Panc1 (cell line): Measurements from ENCODE around the gene ENTPD6. TPM values are rescaled to one million over a fixed set of nuclear protein-coding genes. Genes with fewer than 3 reads are reported as not detected.

Experiments used
- ATAC-seq: fragments of 200-7000 bp; cut with Tn5 transposase; 2 replicates; pipeline ENCODE4 v1.9.1; 2020; ENCODE audit warnings: mild to moderate bottlenecking, moderate library complexity
- BruUV-seq: library from RNA; stranded (reverse); fragments of 400-500 nt; replicated peaks from 2 replicates; lab custom pipeline; 2021; lab: Mats Ljungman, UMichigan
- CTCF ChIA-PET: fragments of 300-600 bp; sonication (Branson Sonifier 250); formaldehyde crosslinking; loops from one replicate; lab custom pipeline; 2022; ENCODE audit warnings: antibody characterized with exemption; lab: Charles Lee
- POLR2A ChIA-PET: fragments of 300-600 bp; sonication (Branson Sonifier 250); formaldehyde crosslinking; loops from one replicate; lab custom pipeline; 2022; ENCODE audit warnings: antibody characterized with exemption; lab: Charles Lee
- DNase-seq: peaks from one replicate; pipeline ENCODE4 v3.0.0-alpha.2; 2010; ENCODE audit warnings: low read depth, low spot score
- H3K27ac ChIP-seq: 2 replicates; pipeline ENCODE4 v1.5.1; 2011; ENCODE audit warnings: mild to moderate bottlenecking, low read length, inconsistent platforms
- H3K27me3 ChIP-seq: fragments of 200-500 bp; sonication (Bioruptor generic); 2 replicates; pipeline ENCODE4 v1.6.0; 2014; ENCODE audit warnings: low read length, inconsistent platforms; ENCODE audit not compliant: control insufficient read depth, insufficient read depth
- H3K36me3 ChIP-seq: fragments of 200-500 bp; sonication (Bioruptor generic); 2 replicates; pipeline ENCODE4 v1.5.1; 2014; ENCODE audit warnings: inconsistent platforms, mild to moderate bottlenecking, low read length, moderate library complexity; ENCODE audit not compliant: control insufficient read depth, insufficient read depth
- H3K4me1 ChIP-seq: 2 replicates; pipeline ENCODE4 v1.5.1; 2011; ENCODE audit warnings: inconsistent platforms, mild to moderate bottlenecking, low read length, moderate library complexity; ENCODE audit not compliant: control insufficient read depth, insufficient read depth
- H3K4me3 ChIP-seq, 2 experiments: 2 replicates each; pipeline ENCODE4 v1.5.1; 2011 to 2012; ENCODE audit warnings: low read depth in 2 of 2, low read length in 2 of 2, mild to moderate bottlenecking in 2 of 2, inconsistent platforms in 1 of 2, moderate library complexity in 1 of 2
- H3K9me3 ChIP-seq: fragments of 200-500 bp; sonication (Bioruptor generic); 2 replicates; pipeline ENCODE4 v1.5.1; 2014; ENCODE audit warnings: low read depth, mild to moderate bottlenecking, inconsistent platforms, low read length, moderate library complexity; ENCODE audit not compliant: control insufficient read depth, insufficient read depth
- POLR2AphosphoS5 ChIP-seq: IDR thresholded peaks from 2 replicates; pipeline ENCODE4 v1.6.1; 2012; ENCODE audit warnings: mild to moderate bottlenecking, low read depth, low read length, moderate library complexity
- SIN3A ChIP-seq: IDR thresholded peaks from 2 replicates; pipeline ENCODE4 v1.6.1; 2012; ENCODE audit warnings: low read depth, mild to moderate bottlenecking, low read length, moderate library complexity, borderline replicate concordance; ENCODE audit not compliant: insufficient read depth
- TCF7L2 ChIP-seq: IDR thresholded peaks from 2 replicates; pipeline ENCODE4 v1.6.1; 2011; ENCODE audit warnings: mild to moderate bottlenecking, low read depth, low read length, inconsistent platforms
- in situ Hi-C: cut with HindIII; loops from 2 replicates; pipeline ENCODE4 v1.10.0; 2016; ENCODE audit warnings: low sequenced_read_pairs, low pct_unique_long_range_greater_than_20kb
- intact Hi-C: fragments of 100-400 bp; cut with micrococcal nuclease; formaldehyde crosslinking; loops from one replicate; pipeline ENCODE4 v1.10.0; 2022; ENCODE audit not compliant: unreplicated experiment
- total RNA-seq: library from RNA; stranded (reverse); gene quantifications from one replicate; pipeline ENCODE4 v1.2.1, GENCODE V29; 2021; ENCODE audit not compliant: unreplicated experiment
- TF ChIP-seq, protein P1 (sequence below): fragments of 450-650 bp; IDR thresholded peaks from 2 replicates; pipeline ENCODE4 v1.5.1; 2017; ENCODE audit warnings: mild to moderate bottlenecking
- TF ChIP-seq, protein P2 (sequence below), 2 experiments: IDR thresholded peaks; 2 replicates each; pipeline ENCODE4 v1.6.1; 2011 to 2012; ENCODE audit warnings: low read depth in 2 of 2, control low read depth in 1 of 2, low read length in 1 of 2, mild to moderate bottlenecking in 1 of 2, moderate library complexity in 1 of 2; ENCODE audit not compliant: insufficient read depth in 1 of 2

Gene ENTPD6
- total RNA-seq, 1 experiment from 2014 or later, result 108 TPM

DNA sequence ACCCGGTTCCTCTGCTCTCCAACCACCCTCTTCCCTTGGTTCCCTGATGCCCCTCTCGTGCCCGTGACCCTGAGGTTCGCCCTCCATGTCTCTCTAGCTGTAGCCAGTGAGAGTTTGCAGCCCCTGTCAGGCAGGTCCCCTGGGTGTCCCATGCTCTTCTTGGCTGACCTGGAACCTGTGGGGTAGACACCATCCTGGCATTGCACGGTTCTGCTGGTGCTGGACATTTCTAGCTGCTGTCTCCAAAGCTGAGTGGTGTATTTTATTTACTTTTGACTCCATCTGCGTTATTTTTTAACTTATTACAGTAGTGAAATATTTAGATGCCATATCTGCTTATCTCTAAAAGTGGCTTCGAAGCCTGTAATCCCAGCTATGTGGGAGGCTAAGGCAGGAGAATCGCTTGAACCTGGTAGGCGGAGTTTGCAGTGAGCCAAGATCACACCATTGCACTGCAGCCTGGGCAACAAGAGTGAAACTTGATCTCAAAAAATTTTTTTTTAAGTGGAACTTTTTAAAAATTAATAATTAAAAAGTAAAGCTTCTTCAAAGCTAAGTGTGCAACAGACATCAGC lies 12.5 kb downstream of the ENTPD6 start:
- Histone ChIP-seq H3K4me3 (no peak overlapping the region), H3K9me3 (no peaks in the 10 kb centered on the region), H3K27ac (no peak overlapping the region), H3K27me3 (no peaks in the 10 kb centered on the region), H3K4me1 (peaks cover 13% of the 10 kb centered on the region), H3K36me3 (peaks cover 6% of the 10 kb centered on the region)
- no peak for DNase-seq
- ATAC-seq, result no peak
- in situ Hi-C loops, result no loop called here
- BruUV-seq, result no TSS peak
- TF ChIP-seq POLR2AphosphoS5 (no peak), TCF7L2 (no peak), SIN3A (no peak)
- TF ChIP-seq, protein P1, sequence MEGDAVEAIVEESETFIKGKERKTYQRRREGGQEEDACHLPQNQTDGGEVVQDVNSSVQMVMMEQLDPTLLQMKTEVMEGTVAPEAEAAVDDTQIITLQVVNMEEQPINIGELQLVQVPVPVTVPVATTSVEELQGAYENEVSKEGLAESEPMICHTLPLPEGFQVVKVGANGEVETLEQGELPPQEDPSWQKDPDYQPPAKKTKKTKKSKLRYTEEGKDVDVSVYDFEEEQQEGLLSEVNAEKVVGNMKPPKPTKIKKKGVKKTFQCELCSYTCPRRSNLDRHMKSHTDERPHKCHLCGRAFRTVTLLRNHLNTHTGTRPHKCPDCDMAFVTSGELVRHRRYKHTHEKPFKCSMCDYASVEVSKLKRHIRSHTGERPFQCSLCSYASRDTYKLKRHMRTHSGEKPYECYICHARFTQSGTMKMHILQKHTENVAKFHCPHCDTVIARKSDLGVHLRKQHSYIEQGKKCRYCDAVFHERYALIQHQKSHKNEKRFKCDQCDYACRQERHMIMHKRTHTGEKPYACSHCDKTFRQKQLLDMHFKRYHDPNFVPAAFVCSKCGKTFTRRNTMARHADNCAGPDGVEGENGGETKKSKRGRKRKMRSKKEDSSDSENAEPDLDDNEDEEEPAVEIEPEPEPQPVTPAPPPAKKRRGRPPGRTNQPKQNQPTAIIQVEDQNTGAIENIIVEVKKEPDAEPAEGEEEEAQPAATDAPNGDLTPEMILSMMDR, result no peak
- TF ChIP-seq, protein P2, sequence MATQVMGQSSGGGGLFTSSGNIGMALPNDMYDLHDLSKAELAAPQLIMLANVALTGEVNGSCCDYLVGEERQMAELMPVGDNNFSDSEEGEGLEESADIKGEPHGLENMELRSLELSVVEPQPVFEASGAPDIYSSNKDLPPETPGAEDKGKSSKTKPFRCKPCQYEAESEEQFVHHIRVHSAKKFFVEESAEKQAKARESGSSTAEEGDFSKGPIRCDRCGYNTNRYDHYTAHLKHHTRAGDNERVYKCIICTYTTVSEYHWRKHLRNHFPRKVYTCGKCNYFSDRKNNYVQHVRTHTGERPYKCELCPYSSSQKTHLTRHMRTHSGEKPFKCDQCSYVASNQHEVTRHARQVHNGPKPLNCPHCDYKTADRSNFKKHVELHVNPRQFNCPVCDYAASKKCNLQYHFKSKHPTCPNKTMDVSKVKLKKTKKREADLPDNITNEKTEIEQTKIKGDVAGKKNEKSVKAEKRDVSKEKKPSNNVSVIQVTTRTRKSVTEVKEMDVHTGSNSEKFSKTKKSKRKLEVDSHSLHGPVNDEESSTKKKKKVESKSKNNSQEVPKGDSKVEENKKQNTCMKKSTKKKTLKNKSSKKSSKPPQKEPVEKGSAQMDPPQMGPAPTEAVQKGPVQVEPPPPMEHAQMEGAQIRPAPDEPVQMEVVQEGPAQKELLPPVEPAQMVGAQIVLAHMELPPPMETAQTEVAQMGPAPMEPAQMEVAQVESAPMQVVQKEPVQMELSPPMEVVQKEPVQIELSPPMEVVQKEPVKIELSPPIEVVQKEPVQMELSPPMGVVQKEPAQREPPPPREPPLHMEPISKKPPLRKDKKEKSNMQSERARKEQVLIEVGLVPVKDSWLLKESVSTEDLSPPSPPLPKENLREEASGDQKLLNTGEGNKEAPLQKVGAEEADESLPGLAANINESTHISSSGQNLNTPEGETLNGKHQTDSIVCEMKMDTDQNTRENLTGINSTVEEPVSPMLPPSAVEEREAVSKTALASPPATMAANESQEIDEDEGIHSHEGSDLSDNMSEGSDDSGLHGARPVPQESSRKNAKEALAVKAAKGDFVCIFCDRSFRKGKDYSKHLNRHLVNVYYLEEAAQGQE (IDR thresholded peaks at IDR 0.05; ENCODE audit: insufficient read depth in 1 of 2, low read depth in 2 of 2, low read length in 1 of 2), result no peak
- CTCF ChIA-PET, result interaction anchor here (0.6 kb wide), 1 partner anchor 16 kb away, joined by 5 read pairs; no protein-coding TSS in a partner anchor
- POLR2A ChIA-PET, result no interaction called here
- intact Hi-C loops, result no loop called here

DNA sequence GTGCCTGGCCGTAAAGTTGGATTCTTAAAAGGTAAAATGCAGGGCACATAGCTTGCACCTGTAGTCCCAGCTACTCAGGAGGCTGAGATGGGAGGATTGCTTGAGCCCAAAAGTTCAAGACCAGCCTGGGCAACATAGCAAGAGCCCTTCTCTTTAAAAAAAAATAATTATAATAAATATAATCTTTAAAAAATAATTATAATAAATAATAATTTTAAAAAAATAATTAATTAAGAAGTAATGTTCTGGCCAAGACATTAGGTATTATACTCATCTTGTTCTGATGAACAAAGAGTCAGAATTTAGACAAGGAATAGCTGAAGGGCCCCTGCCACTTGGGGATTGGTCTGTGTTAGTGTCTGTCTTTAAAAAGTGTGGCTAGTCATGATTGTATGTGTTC lies 13.9 kb downstream of the ENTPD6 start:
- CTCF ChIA-PET, result no interaction called here
- DNase-seq (no peak), ATAC-seq (no peak)
- Histone ChIP-seq H3K36me3 (peaks cover 6% of the 10 kb centered on the region), H3K27me3 (no peaks in the 10 kb centered on the region), H3K4me1 (peaks cover 6% of the 10 kb centered on the region; the same call in 1 of the 2 replicates), H3K9me3 (no peaks in the 10 kb centered on the region), H3K27ac (no peak overlapping the region), H3K4me3 (no peak overlapping the region)
- POLR2A ChIA-PET, result no interaction called here
- in situ Hi-C loops, result no loop called here
- TF ChIP-seq TCF7L2 (no peak), SIN3A (no peak), POLR2AphosphoS5 (no peak)
- TF ChIP-seq, protein P1, result no peak
- TF ChIP-seq, protein P2 (IDR thresholded peaks at IDR 0.05; ENCODE audit: insufficient read depth in 1 of 2, low read depth in 2 of 2, low read length in 1 of 2), result no peak
- BruUV-seq, result no TSS peak
- intact Hi-C loops, result no loop called here
